ENCODE results near the gene TGIF1. TPM values are rescaled to one million over a fixed set of nuclear protein-coding genes. Genes with fewer than 3 reads are reported as not detected.

Gene TGIF1
- polyA plus RNA-seq = 63.5 TPM
- long read RNA-seq, donor 1, transcript TGIF1-202 (3 exons, 2,076 nt) = major isoform, 9 of 13 reads
- long read RNA-seq, donor 1, partial matches to known transcripts = 0 of 13 reads
- long read RNA-seq, donor 1, other reads (novel, unspliced or antisense) = 0 of 13 reads
- long read RNA-seq, donor 2, transcript TGIF1-202 (3 exons, 2,076 nt) = major isoform, 25 of 34 reads
- long read RNA-seq, donor 2, partial matches to known transcripts = 0 of 34 reads
- long read RNA-seq, donor 2, other reads (novel, unspliced or antisense) = 0 of 34 reads
- long read RNA-seq, donor 3 = 0 reads
- long read RNA-seq, donor 4, partial matches to known transcripts = 0 of 2 reads
- long read RNA-seq, donor 4, other reads (novel, unspliced or antisense) = 0 of 2 reads
- long read RNA-seq, donor 5, transcript TGIF1-202 (3 exons, 2,076 nt) = major isoform, 12 of 17 reads
- long read RNA-seq, donor 5, partial matches to known transcripts = 0 of 17 reads
- long read RNA-seq, donor 5, other reads (novel, unspliced or antisense) = 0 of 17 reads
- long read RNA-seq, donor 6, transcript TGIF1-202 (3 exons, 2,076 nt) = major isoform, 7 of 88 reads
- long read RNA-seq, donor 6, partial matches to known transcripts = 74 of 88 reads
- long read RNA-seq, donor 6, other reads (novel, unspliced or antisense) = 0 of 88 reads
- long read RNA-seq, donor 7, transcript TGIF1-202 (3 exons, 2,076 nt) = major isoform, 5 of 10 reads
- long read RNA-seq, donor 7, partial matches to known transcripts = 0 of 10 reads
- long read RNA-seq, donor 7, other reads (novel, unspliced or antisense) = 0 of 10 reads
- long read RNA-seq, donor 8, transcript TGIF1-202 (3 exons, 2,076 nt) = major isoform, 22 of 102 reads
- long read RNA-seq, donor 8, partial matches to known transcripts = 70 of 102 reads
- long read RNA-seq, donor 8, other reads (novel, unspliced or antisense) = 0 of 102 reads
- long read RNA-seq, donor 9, transcript TGIF1-202 (3 exons, 2,076 nt) = major isoform, 13 of 25 reads
- long read RNA-seq, donor 9, partial matches to known transcripts = 0 of 25 reads
- long read RNA-seq, donor 9, other reads (novel, unspliced or antisense) = 0 of 25 reads
- long read RNA-seq, donor 10, transcript TGIF1-202 (3 exons, 2,076 nt) = major isoform, 17 of 26 reads
- long read RNA-seq, donor 10, partial matches to known transcripts = 0 of 26 reads
- long read RNA-seq, donor 10, other reads (novel, unspliced or antisense) = 0 of 26 reads
- long read RNA-seq, donor 11, transcript TGIF1-202 (3 exons, 2,076 nt) = major isoform, 9 of 14 reads
- long read RNA-seq, donor 11, partial matches to known transcripts = 0 of 14 reads
- long read RNA-seq, donor 11, other reads (novel, unspliced or antisense) = 0 of 14 reads

DNA sequence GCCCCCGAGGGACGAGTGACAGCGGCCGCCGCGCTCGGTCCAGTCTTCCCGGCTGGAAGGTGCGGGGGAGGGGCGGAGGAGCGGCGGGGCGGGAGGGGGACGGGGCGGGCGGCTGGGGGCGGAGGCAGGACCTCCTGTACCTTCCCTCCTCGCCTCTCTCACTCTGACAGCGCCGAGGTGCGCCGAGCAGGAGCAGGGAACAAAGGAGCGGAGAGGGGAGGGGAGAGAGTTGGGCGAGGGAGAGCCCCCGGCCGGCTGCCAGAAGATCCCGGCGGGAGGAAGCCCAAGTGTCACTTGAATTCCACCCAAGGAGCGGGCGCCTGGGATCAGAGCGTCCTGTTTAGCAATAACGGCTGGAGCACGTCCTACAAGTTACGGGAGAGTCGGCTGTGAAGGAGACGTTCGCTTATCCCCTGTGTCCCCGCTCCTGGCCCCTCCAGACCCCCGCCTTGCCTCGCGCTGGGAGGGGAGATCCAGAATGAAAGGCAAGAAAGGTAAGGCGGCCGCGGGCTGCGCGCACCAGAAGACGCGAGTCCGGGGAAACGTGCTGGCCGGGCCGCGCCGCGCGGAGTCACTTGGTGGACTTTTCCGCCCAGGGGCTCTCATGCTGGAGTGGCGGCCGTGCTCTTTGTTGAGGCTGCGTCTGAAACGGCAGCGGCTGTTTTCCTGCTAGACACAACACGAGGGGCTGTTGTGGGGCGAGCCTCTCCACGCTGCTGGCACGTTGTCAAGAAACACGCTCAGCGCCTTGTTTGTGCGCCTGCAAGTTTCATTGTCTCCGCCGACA lies at the start of gene TGIF1:
Gene TGIF1, plus strand, starts transcription at position 161 of the 787 bp plus-strand sequence. Its CDS starts 318 bp downstream, at position 479.
- peaks cover 3% of the 10 kb centered on the region for H3K9me3 ChIP-seq (ENCODE audit: control insufficient read depth, low read depth, low read length)
- no CpG with 5 or more reads among the region's 71 CpGs for WGBS (ENCODE audit: insufficient coverage, low lambda C conversion rate)
- peak; percentile 70 to 86 for DNase-seq
- peak within 1 kb of the TSS; percentile 96 for H3K27ac ChIP-seq (ENCODE audit: low read length)
- H3K27me3 ChIP-seq (ENCODE audit: control insufficient read depth, insufficient read depth, low read length) = no peaks in the 10 kb centered on the region
- H3K4me1 ChIP-seq (ENCODE audit: control insufficient read depth, insufficient read depth, low read length) = peaks cover 19% of the 10 kb centered on the region
- H3K36me3 ChIP-seq (ENCODE audit: control insufficient read depth, insufficient read depth, low read length) = no peaks in the 10 kb centered on the region
- peak within 1 kb of the TSS; percentile 93 for H3K4me3 ChIP-seq (ENCODE audit: low read length)

DNA sequence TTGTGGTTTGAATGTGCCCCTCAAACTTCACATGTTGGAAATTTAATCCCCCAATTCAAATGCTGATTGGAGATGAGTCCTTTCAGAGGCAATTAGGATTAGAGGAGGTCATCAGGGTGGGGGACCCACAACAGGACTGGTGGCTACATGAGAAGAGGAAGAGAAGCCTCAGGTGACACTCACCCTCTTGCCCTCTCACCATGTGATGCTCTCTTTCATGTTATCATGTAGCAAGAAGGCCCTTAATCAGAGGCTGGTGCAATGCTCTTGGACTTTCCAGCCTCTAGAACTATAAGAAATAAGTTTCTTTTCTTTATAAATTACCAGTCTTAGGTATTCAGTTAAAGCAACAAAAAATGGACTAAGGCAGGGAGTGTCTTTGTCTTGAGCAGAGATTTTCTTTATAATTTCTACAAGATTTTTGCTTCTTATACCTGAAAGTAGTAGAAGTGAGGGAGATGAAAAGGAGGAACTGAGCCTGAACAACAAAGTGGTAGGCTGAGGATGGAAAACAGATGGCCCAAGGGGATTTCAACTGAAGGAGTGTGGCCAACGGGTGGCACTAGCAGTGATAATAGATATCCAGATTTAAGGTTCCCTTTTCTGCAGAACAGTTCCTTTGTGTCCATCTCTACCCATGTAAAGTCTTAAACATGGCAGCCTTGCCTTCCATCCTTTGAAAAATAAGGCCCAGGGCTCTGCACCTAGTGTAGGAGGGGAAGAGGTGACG lies 49.2 kb upstream of the TGIF1 start:
- no peaks in the 10 kb centered on the region for H3K36me3 ChIP-seq (ENCODE audit: control insufficient read depth, insufficient read depth, low read length)
- DNase-seq = no peak
- no CpG with 5 or more reads among the region's 2 CpGs for WGBS (ENCODE audit: insufficient coverage, low lambda C conversion rate)
- H3K27ac ChIP-seq (ENCODE audit: low read length) = no peak overlapping the region
- H3K9me3 ChIP-seq (ENCODE audit: control insufficient read depth, low read depth, low read length) = peaks cover 3% of the 10 kb centered on the region
- no peak overlapping the region for H3K4me3 ChIP-seq (ENCODE audit: low read length)
- no peaks in the 10 kb centered on the region for H3K4me1 ChIP-seq (ENCODE audit: control insufficient read depth, insufficient read depth, low read length)
- no peaks in the 10 kb centered on the region for H3K27me3 ChIP-seq (ENCODE audit: control insufficient read depth, insufficient read depth, low read length)

DNA sequence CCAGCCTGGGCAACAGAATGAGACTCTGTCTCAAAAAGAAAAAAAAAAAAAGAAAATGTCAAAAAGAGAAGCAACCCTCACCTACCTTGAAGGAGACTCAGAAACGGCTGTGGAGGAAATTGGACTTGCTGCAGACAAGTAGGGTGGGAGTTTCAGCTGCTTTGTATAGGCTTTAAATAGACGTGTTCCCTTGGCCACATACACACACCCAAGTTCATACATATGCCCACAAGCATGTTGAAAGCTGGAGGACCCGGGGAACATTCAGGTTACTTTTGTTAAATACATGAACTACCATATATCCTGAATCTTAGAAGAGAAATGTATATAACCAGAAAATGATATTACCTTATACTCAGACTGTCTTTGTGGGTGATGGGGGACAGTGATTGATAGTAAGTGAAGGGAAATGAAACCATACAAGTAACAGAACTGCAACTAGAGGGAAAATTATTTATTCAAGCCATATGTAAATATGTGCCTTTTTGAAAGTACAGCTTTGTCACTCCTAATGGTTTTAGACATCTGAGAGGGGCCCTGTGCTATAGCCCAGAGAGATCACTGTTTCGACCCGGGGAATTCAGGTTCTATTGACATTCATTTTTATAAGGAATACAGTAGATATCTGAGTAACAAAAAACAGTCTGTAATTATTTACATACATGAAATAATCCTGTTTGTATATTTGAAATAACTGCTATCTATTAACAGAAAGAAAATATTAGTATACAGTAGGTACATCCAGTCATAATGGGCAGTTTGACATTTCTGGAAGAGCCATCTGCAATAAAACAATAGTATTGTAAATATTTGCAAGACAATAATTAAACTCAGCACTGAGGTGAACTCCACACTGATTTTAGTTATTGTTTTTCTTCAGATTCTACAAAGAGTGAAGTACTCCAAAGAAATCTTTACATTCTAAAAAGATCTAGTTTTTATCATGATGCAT lies 48.0 kb upstream of the TGIF1 start:
- Histone ChIP-seq H3K4me1 (ENCODE audit: control insufficient read depth, insufficient read depth, low read length) (no peaks in the 10 kb centered on the region), H3K4me3 (ENCODE audit: low read length) (no peak overlapping the region), H3K27me3 (ENCODE audit: control insufficient read depth, insufficient read depth, low read length) (no peaks in the 10 kb centered on the region), H3K36me3 (ENCODE audit: control insufficient read depth, insufficient read depth, low read length) (no peaks in the 10 kb centered on the region), H3K27ac (ENCODE audit: low read length) (no peak overlapping the region), H3K9me3 (ENCODE audit: control insufficient read depth, low read depth, low read length) (peaks cover 3% of the 10 kb centered on the region)
- no peak for DNase-seq
- 93% methylated on average over 3 of the region's 5 CpGs for WGBS (ENCODE audit: insufficient coverage, low lambda C conversion rate)

DNA sequence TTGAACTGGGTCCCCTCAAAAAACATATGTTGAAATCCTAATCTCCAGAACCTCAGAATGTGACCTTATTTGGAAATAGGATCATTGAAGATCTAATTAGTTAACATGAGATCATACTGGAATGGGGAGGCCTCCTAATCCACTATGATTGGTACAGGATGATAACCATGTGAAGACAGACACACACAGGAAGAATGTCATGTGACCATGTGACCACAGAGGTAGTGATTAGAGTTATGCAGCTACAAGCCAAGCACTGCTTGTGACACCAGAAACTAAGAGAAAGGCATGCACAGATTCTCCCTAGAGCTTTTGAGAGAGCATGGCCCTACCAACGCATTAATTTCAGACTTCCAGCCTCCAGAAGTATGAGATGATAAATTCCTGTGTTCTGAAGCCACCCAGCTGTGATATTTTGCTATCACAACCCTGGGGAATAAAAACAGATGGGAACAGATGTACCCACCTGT lies 47.0 kb upstream of the TGIF1 start:
- no CpG with 5 or more reads among the region's 1 CpG for WGBS (ENCODE audit: insufficient coverage, low lambda C conversion rate)

DNA sequence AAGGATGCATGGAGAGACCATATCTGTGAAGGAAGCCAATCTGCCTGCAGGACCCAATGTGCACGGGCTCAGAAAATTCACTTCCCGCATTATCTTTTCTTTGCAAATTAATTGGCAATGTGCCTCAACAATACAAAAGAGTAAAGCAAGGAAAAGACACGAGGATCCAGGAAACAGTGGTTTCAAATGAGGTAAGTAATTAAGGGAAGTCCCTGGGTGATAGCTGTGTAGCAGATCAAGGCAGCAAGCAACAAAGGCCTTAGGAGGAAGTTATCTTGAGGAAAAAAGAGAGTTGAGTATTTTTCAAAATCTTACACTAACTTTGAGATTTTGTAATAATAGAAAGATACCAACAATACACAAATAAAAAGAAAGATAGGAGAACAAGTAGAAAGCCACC lies 44.3 kb upstream of the TGIF1 start:
- H3K9me3 ChIP-seq (ENCODE audit: control insufficient read depth, low read depth, low read length) = peaks cover 3% of the 10 kb centered on the region
- WGBS (ENCODE audit: insufficient coverage, low lambda C conversion rate) = 50% methylated on average over 1 of the region's 3 CpGs
- H3K27me3 ChIP-seq (ENCODE audit: control insufficient read depth, insufficient read depth, low read length) = no peaks in the 10 kb centered on the region

More for the DNA sequence above, 47.0 kb upstream of the TGIF1 start:
- DNase-seq = peak; percentile 30 to 64
- Histone ChIP-seq H3K4me1 (ENCODE audit: control insufficient read depth, insufficient read depth, low read length) (no peaks in the 10 kb centered on the region), H3K9me3 (ENCODE audit: control insufficient read depth, low read depth, low read length) (peaks cover 3% of the 10 kb centered on the region), H3K36me3 (ENCODE audit: control insufficient read depth, insufficient read depth, low read length) (no peaks in the 10 kb centered on the region), H3K27me3 (ENCODE audit: control insufficient read depth, insufficient read depth, low read length) (no peaks in the 10 kb centered on the region), H3K27ac (ENCODE audit: low read length) (no peak overlapping the region), H3K4me3 (ENCODE audit: low read length) (no peak overlapping the region)

DNA sequence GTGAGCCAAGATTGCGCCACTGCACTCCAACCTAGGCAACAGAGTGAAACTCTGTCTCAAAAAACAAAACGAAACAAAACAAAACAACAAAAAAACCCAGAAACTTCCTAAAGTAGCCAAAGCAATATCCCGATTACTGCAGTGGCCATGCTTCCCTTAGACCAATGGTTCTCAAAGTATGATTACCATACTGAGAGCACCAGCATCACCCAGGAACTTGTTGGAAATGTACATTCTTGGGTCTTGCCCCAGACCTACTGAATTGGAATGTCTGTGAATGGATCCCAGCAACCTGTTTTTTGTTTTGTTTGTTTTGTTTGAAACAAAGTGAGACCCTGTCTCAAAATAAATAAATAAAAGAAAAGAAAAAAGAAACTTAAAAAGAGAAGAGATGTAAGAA lies 41.9 kb upstream of the TGIF1 start:
- no peaks in the 10 kb centered on the region for H3K9me3 ChIP-seq (ENCODE audit: control insufficient read depth, low read depth, low read length)
- no peaks in the 10 kb centered on the region for H3K4me1 ChIP-seq (ENCODE audit: control insufficient read depth, insufficient read depth, low read length)
- no peak overlapping the region for H3K4me3 ChIP-seq (ENCODE audit: low read length)
- DNase-seq = no peak
- no peaks in the 10 kb centered on the region for H3K27me3 ChIP-seq (ENCODE audit: control insufficient read depth, insufficient read depth, low read length)
- 100% methylated on average over 2 of the region's 3 CpGs for WGBS (ENCODE audit: insufficient coverage, low lambda C conversion rate)
- H3K36me3 ChIP-seq (ENCODE audit: control insufficient read depth, insufficient read depth, low read length) = no peaks in the 10 kb centered on the region
- no peak overlapping the region for H3K27ac ChIP-seq (ENCODE audit: low read length)

More for the DNA sequence above, 44.3 kb upstream of the TGIF1 start:
- no peaks in the 10 kb centered on the region for H3K4me1 ChIP-seq (ENCODE audit: control insufficient read depth, insufficient read depth, low read length)
- no peaks in the 10 kb centered on the region for H3K36me3 ChIP-seq (ENCODE audit: control insufficient read depth, insufficient read depth, low read length)
- no peak for DNase-seq
- H3K4me3 ChIP-seq (ENCODE audit: low read length) = no peak overlapping the region
- no peak overlapping the region for H3K27ac ChIP-seq (ENCODE audit: low read length)

DNA sequence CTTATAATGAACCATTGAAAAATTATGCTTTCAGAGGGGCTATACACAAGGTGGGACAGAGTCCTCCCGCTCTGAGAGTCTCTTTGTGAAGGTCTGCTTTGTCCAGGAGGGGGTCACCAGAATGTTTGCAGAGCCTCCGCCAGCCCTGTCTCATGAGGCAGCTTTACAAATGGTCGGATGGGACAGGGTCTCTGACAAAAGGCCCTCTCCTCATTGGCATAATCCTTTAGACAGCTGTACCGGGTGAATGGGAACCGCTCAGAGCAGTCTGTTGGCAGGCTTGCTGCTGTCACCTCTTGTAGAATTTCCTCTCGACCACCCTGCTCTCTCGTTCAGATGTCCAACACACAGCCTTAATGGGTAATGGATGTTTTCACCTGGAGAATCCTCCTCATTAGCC lies 40.2 kb upstream of the TGIF1 start:
- Histone ChIP-seq H3K4me1 (ENCODE audit: control insufficient read depth, insufficient read depth, low read length) (no peaks in the 10 kb centered on the region), H3K4me3 (ENCODE audit: low read length) (no peak overlapping the region), H3K27ac (ENCODE audit: low read length) (no peak overlapping the region), H3K9me3 (ENCODE audit: control insufficient read depth, low read depth, low read length) (no peaks in the 10 kb centered on the region), H3K27me3 (ENCODE audit: control insufficient read depth, insufficient read depth, low read length) (no peaks in the 10 kb centered on the region), H3K36me3 (ENCODE audit: control insufficient read depth, insufficient read depth, low read length) (no peaks in the 10 kb centered on the region)
- no CpG with 5 or more reads among the region's 7 CpGs for whole genome bisulfite sequencing (ENCODE audit: insufficient coverage, low lambda C conversion rate)
- no peak for DNase-seq

DNA sequence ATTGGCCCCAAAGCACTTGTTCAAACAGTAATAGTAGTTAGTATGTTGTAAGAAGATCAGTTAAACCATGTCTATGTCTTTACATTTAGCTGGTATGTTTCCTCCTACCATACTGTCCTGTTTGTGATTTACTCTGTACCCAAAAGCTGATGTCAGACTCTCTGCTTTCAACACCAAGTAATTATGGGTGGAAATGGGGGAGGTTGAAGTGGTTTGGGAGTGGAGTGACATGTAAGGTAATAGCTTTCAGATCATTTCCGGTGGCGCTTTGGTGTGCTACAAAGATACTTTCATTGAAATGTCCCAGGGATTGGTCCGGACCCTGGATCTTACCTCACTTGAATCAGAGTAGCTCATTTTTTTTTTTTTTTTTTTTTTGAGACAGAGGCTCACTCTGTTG lies 39.7 kb upstream of the TGIF1 start:
- H3K27me3 ChIP-seq (ENCODE audit: control insufficient read depth, insufficient read depth, low read length) = no peaks in the 10 kb centered on the region
- no peaks in the 10 kb centered on the region for H3K4me1 ChIP-seq (ENCODE audit: control insufficient read depth, insufficient read depth, low read length)
- no peak overlapping the region for H3K4me3 ChIP-seq (ENCODE audit: low read length)
- H3K9me3 ChIP-seq (ENCODE audit: control insufficient read depth, low read depth, low read length) = no peaks in the 10 kb centered on the region
- no peak overlapping the region for H3K27ac ChIP-seq (ENCODE audit: low read length)
- no CpG with 5 or more reads among the region's 3 CpGs for WGBS (ENCODE audit: insufficient coverage, low lambda C conversion rate)
- DNase-seq = no peak
- H3K36me3 ChIP-seq (ENCODE audit: control insufficient read depth, insufficient read depth, low read length) = no peaks in the 10 kb centered on the region
